HL-60/S4 treated with phorbol 12-myristate 13-acetate at 8.2 ng/mL for 4 days and 3 days (cell line): ENCODE measurements around the gene TMPRSS15.

Experiments
- in situ Hi-C: fragments of 300-500 bp; cut with MboI; formaldehyde crosslinking; loops from 2 replicates; pipeline ENCODE4 v1.15.0; 2022; ENCODE audit warnings: low sequenced_read_pairs

The TMPRSS15 gene

GRCh38 chr21:18248171-18248570 lies 155.4 kb downstream of the TMPRSS15 start:
- in situ Hi-C loops, result no loop called here

DNA sequence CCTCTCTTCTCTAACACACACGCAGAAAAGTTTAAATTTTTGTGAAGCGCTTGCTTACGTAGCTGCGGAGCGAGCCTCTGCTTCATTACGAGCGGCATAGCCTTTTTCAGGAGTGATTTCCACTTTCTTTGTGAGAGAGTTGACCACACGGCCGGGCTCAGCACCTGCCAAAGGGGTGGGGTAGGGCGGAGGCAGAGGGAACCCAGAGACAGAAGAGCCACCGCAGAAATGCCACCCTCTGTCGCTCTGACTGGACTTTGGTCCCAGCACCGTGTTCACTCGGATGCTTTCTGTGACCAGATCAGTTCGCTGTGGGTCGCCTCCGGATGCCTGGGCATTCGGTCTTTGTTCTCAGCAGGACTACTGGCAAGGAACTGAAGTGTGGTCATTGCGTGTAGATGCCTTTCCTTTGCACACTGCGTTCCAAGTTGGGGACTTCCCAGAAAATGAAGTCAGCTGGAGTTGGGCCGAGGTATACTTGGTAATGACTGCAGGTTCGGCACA lies 158.1 kb downstream of the TMPRSS15 start:
- in situ Hi-C loops, result no loop called here

- in situ Hi-C loops, result no loop called here
Observed at GRCh38 chr21:18244671-18245463, 158.7 kb downstream of the TMPRSS15 start, which contains the start of gene CHODL. Gene CHODL, plus strand, starts transcription at chr21:18244833. Its CDS starts 391 bp downstream, at chr21:18245224.

DNA sequence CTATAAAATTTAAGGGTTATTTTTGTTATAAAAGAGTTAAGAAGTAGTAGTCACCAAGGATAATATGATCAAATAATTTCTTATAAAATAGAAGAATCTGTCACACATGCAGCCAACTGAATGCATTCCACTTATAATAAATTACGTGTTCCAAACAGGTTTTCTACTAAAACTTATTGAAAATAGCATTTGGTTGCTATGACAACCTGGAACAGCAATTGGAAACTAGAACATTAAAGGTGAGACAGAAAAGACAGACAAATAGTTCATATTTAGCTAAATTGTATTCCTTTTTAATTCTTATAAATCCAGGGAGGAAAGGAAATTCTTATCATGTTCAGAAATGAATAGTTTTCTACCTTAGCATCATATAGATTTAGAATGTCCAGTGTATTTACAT lies 168.0 kb downstream of the TMPRSS15 start:
- in situ Hi-C loops, result no loop called here

GRCh38 chr21:18228060-18228739 lies 175.4 kb downstream of the TMPRSS15 start:
- in situ Hi-C loops, result no loop called here

- in situ Hi-C loops, result no loop called here
Observed at GRCh38 chr21:18222346-18222745, 181.2 kb downstream of the TMPRSS15 start.

DNA sequence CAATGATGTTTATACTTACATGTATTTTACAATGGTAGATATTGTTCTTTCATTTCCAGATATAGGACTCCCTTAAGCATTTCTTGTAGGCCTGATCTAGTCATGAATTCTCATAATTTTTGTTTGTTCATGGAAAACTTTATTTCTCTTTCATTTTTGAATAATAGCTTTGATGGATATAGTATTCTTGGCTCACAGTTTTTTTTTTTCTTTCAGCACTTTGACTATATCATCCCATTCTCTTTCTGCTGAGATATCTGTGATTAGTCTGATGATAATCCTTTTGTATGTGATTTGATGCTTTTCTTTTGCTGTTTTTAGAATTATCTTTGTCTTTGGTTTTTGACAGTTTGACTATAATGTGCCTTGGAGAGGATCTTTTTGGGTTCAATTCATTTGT lies 183.1 kb downstream of the TMPRSS15 start:
- in situ Hi-C loops, result no loop called here
